HepG2 (cell line): ENCODE data around the gene NGRN. TPM values are rescaled to one million over a fixed set of nuclear protein-coding genes. Genes with fewer than 3 reads are reported as not detected.

Source experiments
- KMT2B ChIP-seq: IDR thresholded peaks from 2 replicates; pipeline ENCODE4 v1.6.1; 2016; ENCODE audit warnings: missing genetic modification reagents, missing compliant biosample characterization
- NBN ChIP-seq: fragments of 450-650 bp; conservative IDR thresholded peaks from 2 replicates; pipeline ENCODE4 v1.6.1; 2017
- RXRA ChIP-seq: sonication (generic); formaldehyde crosslinking; IDR thresholded peaks from 2 replicates; pipeline ENCODE4 v1.5.1; 2020; ENCODE audit warnings: missing genetic modification reagents
- SIN3A ChIP-seq: IDR thresholded peaks from 2 replicates; pipeline ENCODE4 v1.6.1; 2011; ENCODE audit warnings: low read depth, mild to moderate bottlenecking, control low read depth, low read length, borderline replicate concordance
- ZNF674 ChIP-seq: sonication (generic); formaldehyde crosslinking; IDR thresholded peaks from 2 replicates; pipeline ENCODE4 v1.5.0; 2020; ENCODE audit warnings: low read depth, mild to moderate bottlenecking, missing genetic modification reagents
- polyA plus RNA-seq, 8 experiments: library from polyadenylated mRNA; depleted of rRNA in 3 of 8; stranded (reverse) in 7 of 8; unstranded in 1 of 8; fragments of >200 nt; fragmentation: Illumina TruSeq in 4 of 8; extraction: Trizol in 4 of 8; gene quantifications; 2 replicates each; pipeline versions ENCODE4 v1.2.1 to v1.2.3, GENCODE V29; 2011 to 2016; ENCODE audit warnings: low read depth in 4 of 8, missing spikeins in 1 of 8, mixed read lengths in 1 of 8; ENCODE audit not compliant: insufficient read depth in 1 of 8
- total RNA-seq, 5 experiments: library from RNA; depleted of rRNA; stranded (reverse); fragments of >200 nt; fragmentation: Illumina TruSeq; extraction: Trizol; gene quantifications; 2 replicates each; pipeline ENCODE4 v1.2.3, GENCODE V29; 2016; ENCODE audit warnings: low read depth in 1 of 5
- TF ChIP-seq, protein P1 (sequence below): sonication (generic); formaldehyde crosslinking; IDR thresholded peaks from 2 replicates; pipeline ENCODE4 v1.9.0; 2021; ENCODE audit warnings: missing genetic modification reagents, borderline replicate concordance
- TF ChIP-seq, protein P2 (sequence below): sonication (generic); formaldehyde crosslinking; IDR thresholded peaks from 2 replicates; pipeline ENCODE4 v1.4.0; 2020; ENCODE audit warnings: missing genetic modification reagents
- TF ChIP-seq, protein P3 (sequence below), 2 experiments: sonication (generic) in 1 of 2; formaldehyde crosslinking in 1 of 2; IDR thresholded peaks; 2 replicates each; pipeline versions ENCODE4 v1.6.1 to v1.9.0; 2014 to 2022; ENCODE audit warnings: antibody characterized with exemption in 1 of 2, borderline replicate concordance in 1 of 2, inconsistent platforms in 1 of 2, low read depth in 1 of 2, missing genetic modification reagents in 1 of 2
- TF ChIP-seq, protein P4 (sequence below): sonication (generic); formaldehyde crosslinking; IDR thresholded peaks from 2 replicates; pipeline ENCODE4 v1.5.0; 2020; ENCODE audit warnings: missing genetic modification reagents
- TF ChIP-seq, protein P5 (sequence below): sonication (generic); formaldehyde crosslinking; IDR thresholded peaks from 2 replicates; pipeline ENCODE4 v1.5.0; 2020; ENCODE audit warnings: mild to moderate bottlenecking, missing genetic modification reagents
- TF ChIP-seq, protein P6 (sequence below): sonication (generic); formaldehyde crosslinking; IDR thresholded peaks from 2 replicates; pipeline ENCODE4 v1.4.0; 2020; ENCODE audit warnings: missing genetic modification reagents

Gene NGRN
- total and polyA plus RNA-seq, 2 of the 13 experiments (the other 11 are each of a cell fraction or from before 2014, with no cell fraction given), result 39.8 to 63.7 TPM

DNA sequence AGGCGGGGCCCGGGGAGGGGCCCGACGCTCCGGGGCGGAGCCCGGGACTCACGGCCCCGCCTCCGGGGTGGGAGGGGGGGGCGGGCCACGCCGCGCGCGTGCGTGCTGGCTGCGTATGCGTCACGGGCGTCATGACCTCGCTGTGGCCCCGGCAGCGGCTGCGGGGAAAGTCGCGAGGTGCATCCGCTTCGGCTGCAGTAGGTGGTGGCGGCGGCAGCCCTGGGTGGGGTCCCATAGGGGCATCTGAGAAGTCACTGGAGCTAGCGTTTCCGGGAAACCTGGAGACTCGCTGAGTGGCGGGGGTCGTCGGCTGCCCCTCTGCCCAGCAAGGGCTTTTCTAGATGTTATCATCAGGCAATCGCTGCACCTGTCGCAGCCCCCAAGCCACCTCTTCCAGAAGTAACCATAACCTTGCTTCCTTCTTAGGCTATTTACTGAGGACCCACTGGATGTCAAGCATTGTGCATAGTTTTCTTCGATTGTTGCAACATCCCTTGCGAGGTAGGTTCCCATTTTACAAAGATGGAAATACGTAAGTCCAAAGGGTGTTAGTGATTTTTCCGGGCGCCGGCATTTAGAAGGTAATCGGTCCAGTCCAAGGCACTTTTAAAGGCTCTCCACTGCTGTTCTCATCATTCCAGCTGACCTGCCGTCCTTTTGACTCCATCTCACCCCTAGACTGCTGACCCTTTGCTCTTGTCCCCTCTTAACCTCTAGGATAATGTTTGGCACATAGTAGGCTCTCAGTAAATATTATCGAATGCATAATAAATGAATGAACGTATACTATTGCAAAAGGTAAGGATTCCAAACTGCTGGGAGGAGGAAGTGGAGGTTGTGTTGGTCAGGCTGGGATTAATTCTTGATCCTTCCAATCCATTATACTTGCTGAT, 31.1 kb upstream of the NGRN start, which contains the start of gene GDPGP1 (continued):
- TF ChIP-seq, protein P1, sequence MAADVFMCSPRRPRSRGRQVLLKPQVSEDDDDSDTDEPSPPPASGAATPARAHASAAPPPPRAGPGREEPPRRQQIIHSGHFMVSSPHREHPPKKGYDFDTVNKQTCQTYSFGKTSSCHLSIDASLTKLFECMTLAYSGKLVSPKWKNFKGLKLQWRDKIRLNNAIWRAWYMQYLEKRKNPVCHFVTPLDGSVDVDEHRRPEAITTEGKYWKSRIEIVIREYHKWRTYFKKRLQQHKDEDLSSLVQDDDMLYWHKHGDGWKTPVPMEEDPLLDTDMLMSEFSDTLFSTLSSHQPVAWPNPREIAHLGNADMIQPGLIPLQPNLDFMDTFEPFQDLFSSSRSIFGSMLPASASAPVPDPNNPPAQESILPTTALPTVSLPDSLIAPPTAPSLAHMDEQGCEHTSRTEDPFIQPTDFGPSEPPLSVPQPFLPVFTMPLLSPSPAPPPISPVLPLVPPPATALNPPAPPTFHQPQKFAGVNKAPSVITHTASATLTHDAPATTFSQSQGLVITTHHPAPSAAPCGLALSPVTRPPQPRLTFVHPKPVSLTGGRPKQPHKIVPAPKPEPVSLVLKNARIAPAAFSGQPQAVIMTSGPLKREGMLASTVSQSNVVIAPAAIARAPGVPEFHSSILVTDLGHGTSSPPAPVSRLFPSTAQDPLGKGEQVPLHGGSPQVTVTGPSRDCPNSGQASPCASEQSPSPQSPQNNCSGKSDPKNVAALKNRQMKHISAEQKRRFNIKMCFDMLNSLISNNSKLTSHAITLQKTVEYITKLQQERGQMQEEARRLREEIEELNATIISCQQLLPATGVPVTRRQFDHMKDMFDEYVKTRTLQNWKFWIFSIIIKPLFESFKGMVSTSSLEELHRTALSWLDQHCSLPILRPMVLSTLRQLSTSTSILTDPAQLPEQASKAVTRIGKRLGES (CRISPR knock-in tag), result no peak
- TF ChIP-seq, protein P2, sequence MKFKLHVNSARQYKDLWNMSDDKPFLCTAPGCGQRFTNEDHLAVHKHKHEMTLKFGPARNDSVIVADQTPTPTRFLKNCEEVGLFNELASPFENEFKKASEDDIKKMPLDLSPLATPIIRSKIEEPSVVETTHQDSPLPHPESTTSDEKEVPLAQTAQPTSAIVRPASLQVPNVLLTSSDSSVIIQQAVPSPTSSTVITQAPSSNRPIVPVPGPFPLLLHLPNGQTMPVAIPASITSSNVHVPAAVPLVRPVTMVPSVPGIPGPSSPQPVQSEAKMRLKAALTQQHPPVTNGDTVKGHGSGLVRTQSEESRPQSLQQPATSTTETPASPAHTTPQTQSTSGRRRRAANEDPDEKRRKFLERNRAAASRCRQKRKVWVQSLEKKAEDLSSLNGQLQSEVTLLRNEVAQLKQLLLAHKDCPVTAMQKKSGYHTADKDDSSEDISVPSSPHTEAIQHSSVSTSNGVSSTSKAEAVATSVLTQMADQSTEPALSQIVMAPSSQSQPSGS (CRISPR knock-in tag), result 0 out of 2 replicates have a peak, but pooled peaks have one; percentile 3
- 0 out of 2 replicates have a peak, but pooled peaks have one; percentile 8 for TF ChIP-seq ZNF674 (CRISPR knock-in tag)
- TF ChIP-seq SIN3A, result 0 out of 2 replicates have a peak, but pooled peaks have one; percentile 29
- TF ChIP-seq, protein P3, sequence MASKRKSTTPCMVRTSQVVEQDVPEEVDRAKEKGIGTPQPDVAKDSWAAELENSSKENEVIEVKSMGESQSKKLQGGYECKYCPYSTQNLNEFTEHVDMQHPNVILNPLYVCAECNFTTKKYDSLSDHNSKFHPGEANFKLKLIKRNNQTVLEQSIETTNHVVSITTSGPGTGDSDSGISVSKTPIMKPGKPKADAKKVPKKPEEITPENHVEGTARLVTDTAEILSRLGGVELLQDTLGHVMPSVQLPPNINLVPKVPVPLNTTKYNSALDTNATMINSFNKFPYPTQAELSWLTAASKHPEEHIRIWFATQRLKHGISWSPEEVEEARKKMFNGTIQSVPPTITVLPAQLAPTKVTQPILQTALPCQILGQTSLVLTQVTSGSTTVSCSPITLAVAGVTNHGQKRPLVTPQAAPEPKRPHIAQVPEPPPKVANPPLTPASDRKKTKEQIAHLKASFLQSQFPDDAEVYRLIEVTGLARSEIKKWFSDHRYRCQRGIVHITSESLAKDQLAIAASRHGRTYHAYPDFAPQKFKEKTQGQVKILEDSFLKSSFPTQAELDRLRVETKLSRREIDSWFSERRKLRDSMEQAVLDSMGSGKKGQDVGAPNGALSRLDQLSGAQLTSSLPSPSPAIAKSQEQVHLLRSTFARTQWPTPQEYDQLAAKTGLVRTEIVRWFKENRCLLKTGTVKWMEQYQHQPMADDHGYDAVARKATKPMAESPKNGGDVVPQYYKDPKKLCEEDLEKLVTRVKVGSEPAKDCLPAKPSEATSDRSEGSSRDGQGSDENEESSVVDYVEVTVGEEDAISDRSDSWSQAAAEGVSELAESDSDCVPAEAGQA (IDR thresholded peaks at IDR 0.05; ENCODE audit: low read depth), result peak; percentile 45; the same call in 1 of the 2 replicates
- TF ChIP-seq, protein P3 (CRISPR knock-in tag; IDR thresholded peaks at IDR 0.05; ENCODE audit: borderline replicate concordance), result no peak
- TF ChIP-seq, protein P4, sequence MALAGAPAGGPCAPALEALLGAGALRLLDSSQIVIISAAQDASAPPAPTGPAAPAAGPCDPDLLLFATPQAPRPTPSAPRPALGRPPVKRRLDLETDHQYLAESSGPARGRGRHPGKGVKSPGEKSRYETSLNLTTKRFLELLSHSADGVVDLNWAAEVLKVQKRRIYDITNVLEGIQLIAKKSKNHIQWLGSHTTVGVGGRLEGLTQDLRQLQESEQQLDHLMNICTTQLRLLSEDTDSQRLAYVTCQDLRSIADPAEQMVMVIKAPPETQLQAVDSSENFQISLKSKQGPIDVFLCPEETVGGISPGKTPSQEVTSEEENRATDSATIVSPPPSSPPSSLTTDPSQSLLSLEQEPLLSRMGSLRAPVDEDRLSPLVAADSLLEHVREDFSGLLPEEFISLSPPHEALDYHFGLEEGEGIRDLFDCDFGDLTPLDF (CRISPR knock-in tag), result no peak
- TF ChIP-seq, protein P5, sequence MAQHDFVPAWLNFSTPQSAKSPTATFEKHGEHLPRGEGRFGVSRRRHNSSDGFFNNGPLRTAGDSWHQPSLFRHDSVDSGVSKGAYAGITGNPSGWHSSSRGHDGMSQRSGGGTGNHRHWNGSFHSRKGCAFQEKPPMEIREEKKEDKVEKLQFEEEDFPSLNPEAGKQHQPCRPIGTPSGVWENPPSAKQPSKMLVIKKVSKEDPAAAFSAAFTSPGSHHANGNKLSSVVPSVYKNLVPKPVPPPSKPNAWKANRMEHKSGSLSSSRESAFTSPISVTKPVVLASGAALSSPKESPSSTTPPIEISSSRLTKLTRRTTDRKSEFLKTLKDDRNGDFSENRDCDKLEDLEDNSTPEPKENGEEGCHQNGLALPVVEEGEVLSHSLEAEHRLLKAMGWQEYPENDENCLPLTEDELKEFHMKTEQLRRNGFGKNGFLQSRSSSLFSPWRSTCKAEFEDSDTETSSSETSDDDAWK (CRISPR knock-in tag), result no peak
- no peak for TF ChIP-seq KMT2B (CRISPR knock-in tag)
- TF ChIP-seq, protein P6, sequence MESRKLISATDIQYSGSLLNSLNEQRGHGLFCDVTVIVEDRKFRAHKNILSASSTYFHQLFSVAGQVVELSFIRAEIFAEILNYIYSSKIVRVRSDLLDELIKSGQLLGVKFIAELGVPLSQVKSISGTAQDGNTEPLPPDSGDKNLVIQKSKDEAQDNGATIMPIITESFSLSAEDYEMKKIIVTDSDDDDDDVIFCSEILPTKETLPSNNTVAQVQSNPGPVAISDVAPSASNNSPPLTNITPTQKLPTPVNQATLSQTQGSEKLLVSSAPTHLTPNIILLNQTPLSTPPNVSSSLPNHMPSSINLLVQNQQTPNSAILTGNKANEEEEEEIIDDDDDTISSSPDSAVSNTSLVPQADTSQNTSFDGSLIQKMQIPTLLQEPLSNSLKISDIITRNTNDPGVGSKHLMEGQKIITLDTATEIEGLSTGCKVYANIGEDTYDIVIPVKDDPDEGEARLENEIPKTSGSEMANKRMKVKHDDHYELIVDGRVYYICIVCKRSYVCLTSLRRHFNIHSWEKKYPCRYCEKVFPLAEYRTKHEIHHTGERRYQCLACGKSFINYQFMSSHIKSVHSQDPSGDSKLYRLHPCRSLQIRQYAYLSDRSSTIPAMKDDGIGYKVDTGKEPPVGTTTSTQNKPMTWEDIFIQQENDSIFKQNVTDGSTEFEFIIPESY (CRISPR knock-in tag), result no peak
- TF ChIP-seq RXRA, result peak; percentile 69
- no peak for TF ChIP-seq NBN
